Panc1 (cell line): Measurements from ENCODE around the gene ULBP3.

Experiments used
- TCF7L2 ChIP-seq: IDR thresholded peaks from 2 replicates; pipeline ENCODE4 v1.6.1; 2011; ENCODE audit warnings: mild to moderate bottlenecking, low read depth, low read length, inconsistent platforms
- TF ChIP-seq, protein P1 (sequence below): fragments of 450-650 bp; IDR thresholded peaks from 2 replicates; pipeline ENCODE4 v1.5.1; 2017; ENCODE audit warnings: mild to moderate bottlenecking

DNA sequence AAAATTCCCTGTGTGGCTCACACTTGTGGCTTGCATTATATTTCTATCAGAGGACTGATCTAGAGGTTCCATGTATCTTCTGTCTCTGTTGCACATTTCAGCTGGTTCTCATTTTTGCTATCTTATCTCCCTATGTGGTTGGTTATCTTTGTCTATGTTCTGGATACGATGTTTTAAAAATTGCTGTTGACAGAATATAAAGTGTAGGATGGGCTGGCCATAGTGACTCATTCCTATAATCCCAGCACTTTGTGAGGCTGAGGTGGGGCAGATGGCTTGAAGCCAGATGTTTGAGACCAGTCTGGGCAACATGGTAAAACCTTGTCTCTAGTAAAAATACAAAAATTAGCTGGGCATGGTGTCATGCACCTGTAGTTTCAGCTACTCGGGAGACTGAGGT is 9.9 kb upstream of the ULBP3 start:
- TF ChIP-seq, protein P1, sequence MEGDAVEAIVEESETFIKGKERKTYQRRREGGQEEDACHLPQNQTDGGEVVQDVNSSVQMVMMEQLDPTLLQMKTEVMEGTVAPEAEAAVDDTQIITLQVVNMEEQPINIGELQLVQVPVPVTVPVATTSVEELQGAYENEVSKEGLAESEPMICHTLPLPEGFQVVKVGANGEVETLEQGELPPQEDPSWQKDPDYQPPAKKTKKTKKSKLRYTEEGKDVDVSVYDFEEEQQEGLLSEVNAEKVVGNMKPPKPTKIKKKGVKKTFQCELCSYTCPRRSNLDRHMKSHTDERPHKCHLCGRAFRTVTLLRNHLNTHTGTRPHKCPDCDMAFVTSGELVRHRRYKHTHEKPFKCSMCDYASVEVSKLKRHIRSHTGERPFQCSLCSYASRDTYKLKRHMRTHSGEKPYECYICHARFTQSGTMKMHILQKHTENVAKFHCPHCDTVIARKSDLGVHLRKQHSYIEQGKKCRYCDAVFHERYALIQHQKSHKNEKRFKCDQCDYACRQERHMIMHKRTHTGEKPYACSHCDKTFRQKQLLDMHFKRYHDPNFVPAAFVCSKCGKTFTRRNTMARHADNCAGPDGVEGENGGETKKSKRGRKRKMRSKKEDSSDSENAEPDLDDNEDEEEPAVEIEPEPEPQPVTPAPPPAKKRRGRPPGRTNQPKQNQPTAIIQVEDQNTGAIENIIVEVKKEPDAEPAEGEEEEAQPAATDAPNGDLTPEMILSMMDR = no peak
- TF ChIP-seq TCF7L2 = no peak
